Measurements from ENCODE around the gene IZUMO1R. TPM values are rescaled to one million over a fixed set of nuclear protein-coding genes. Genes with fewer than 3 reads are reported as not detected.
"Not testable (repeated sequence)": the region's sequence is repeated elsewhere in the genome, so short reads cannot be mapped to it uniquely, and the experiment has no call there.

The IZUMO1R gene
- total RNA-seq (not detected), polyA plus RNA-seq (not detected)
- long read RNA-seq, donor 1, result 0 reads
- long read RNA-seq, donor 2, result 0 reads

- no peaks in the 10 kb centered on the region for H3K27me3 ChIP-seq (ENCODE audit: control insufficient read depth in 1 of 2, insufficient read depth in 2 of 2, low read length in 1 of 2)
- peak; percentile 36 for ATAC-seq (ENCODE audit: low FRiP score)
- peak within 1 kb of the TSS in 1 of 2 donors; percentile 72 for H3K27ac ChIP-seq (ENCODE audit: low read depth in 1 of 2, low read length in 2 of 2)
These were observed at the start of gene IZUMO1R for GRCh38 chr11:94303966-94304958. IZUMO1R (plus strand) TSS chr11:94304580; CDS start chr11:94305637, 1,057 bp downstream.

GRCh38 chr11:94271885-94272372 is 32.5 kb upstream of the IZUMO1R start:
- ATAC-seq (ENCODE audit: low FRiP score) (no peak), DNase-seq (no peak)
- H3K27me3 ChIP-seq (ENCODE audit: control insufficient read depth in 1 of 2, insufficient read depth in 2 of 2, low read length in 1 of 2), result no peaks in the 10 kb centered on the region
- 64 to 66% methylated on average over 4 of the region's 4 CpGs for whole genome bisulfite sequencing, 2 donors
- no peak overlapping the region for H3K27ac ChIP-seq (ENCODE audit: low read depth in 1 of 2, low read length in 2 of 2)
- no peaks in the 10 kb centered on the region for H3K4me1 ChIP-seq (ENCODE audit: control insufficient read depth in 1 of 2, insufficient read depth in 2 of 2, low read length in 2 of 2)
- no peaks in the 10 kb centered on the region for H3K36me3 ChIP-seq (ENCODE audit: control insufficient read depth in 1 of 2, insufficient read depth in 2 of 2, low read length in 1 of 2)
- H3K4me3 ChIP-seq (ENCODE audit: low read length in 2 of 2), result no peak overlapping the region
- H3K9me3 ChIP-seq (ENCODE audit: control insufficient read depth, low read length), result no peaks in the 10 kb centered on the region
- intact Hi-C loops (cut with DNase I), result loop anchor here in 1 of 2 donors (10.0 kb wide), 1 partner anchor 113 kb away; no protein-coding TSS in a partner anchor

More at GRCh38 chr11:94303966-94304958, at the start of gene IZUMO1R:
- intact Hi-C loops (cut with DNase I), result no loop called here
- no peaks in the 10 kb centered on the region for H3K4me1 ChIP-seq (ENCODE audit: control insufficient read depth in 1 of 2, insufficient read depth in 2 of 2, low read length in 2 of 2)
- no peaks in the 10 kb centered on the region for H3K36me3 ChIP-seq (ENCODE audit: control insufficient read depth in 1 of 2, insufficient read depth in 2 of 2, low read length in 1 of 2)
- no peaks in the 10 kb centered on the region for H3K9me3 ChIP-seq (ENCODE audit: control insufficient read depth, low read length)
- DNase-seq, result no peak
- WGBS, 2 donors, result 8% methylated on average over 13 of the region's 13 CpGs
- no peak within 1 kb of the TSS for H3K4me3 ChIP-seq (ENCODE audit: low read length in 2 of 2)

GRCh38 chr11:94272738-94273313 is 31.6 kb upstream of the IZUMO1R start:
- Histone ChIP-seq H3K27me3 (ENCODE audit: control insufficient read depth in 1 of 2, insufficient read depth in 2 of 2, low read length in 1 of 2) (no peaks in the 10 kb centered on the region), H3K36me3 (ENCODE audit: control insufficient read depth in 1 of 2, insufficient read depth in 2 of 2, low read length in 1 of 2) (no peaks in the 10 kb centered on the region), H3K4me3 (ENCODE audit: low read length in 2 of 2) (no peak overlapping the region), H3K27ac (ENCODE audit: low read depth in 1 of 2, low read length in 2 of 2) (no peak overlapping the region), H3K4me1 (ENCODE audit: control insufficient read depth in 1 of 2, insufficient read depth in 2 of 2, low read length in 2 of 2) (no peaks in the 10 kb centered on the region), H3K9me3 (ENCODE audit: control insufficient read depth, low read length) (no peaks in the 10 kb centered on the region)
- DNase-seq, result no peak
- WGBS, 2 donors, result 59 to 61% methylated on average over 6 of the region's 6 CpGs
- no peak for ATAC-seq (ENCODE audit: low FRiP score)
- intact Hi-C loops (cut with DNase I), result loop anchor here in 1 of 2 donors (10.0 kb wide), 1 partner anchor 112 kb away; no protein-coding TSS in a partner anchor

- Histone ChIP-seq H3K4me3 (ENCODE audit: low read length in 2 of 2) (no peak overlapping the region), H3K27ac (ENCODE audit: low read depth in 1 of 2, low read length in 2 of 2) (no peak overlapping the region), H3K27me3 (ENCODE audit: control insufficient read depth in 1 of 2, insufficient read depth in 2 of 2, low read length in 1 of 2) (no peaks in the 10 kb centered on the region), H3K36me3 (ENCODE audit: control insufficient read depth in 1 of 2, insufficient read depth in 2 of 2, low read length in 1 of 2) (no peaks in the 10 kb centered on the region), H3K4me1 (ENCODE audit: control insufficient read depth in 1 of 2, insufficient read depth in 2 of 2, low read length in 2 of 2) (no peaks in the 10 kb centered on the region), H3K9me3 (ENCODE audit: control insufficient read depth, low read length) (no peaks in the 10 kb centered on the region)
- no peak for DNase-seq
- intact Hi-C loops (cut with DNase I), result loop anchor here in 1 of 2 donors (10.0 kb wide), 1 partner anchor 109 kb away; no protein-coding TSS in a partner anchor
- WGBS, 2 donors, result 91% methylated on average over 3 of the region's 3 CpGs
- ATAC-seq (ENCODE audit: low FRiP score), result no peak
These were observed 28.4 kb upstream of the IZUMO1R start for GRCh38 chr11:94275961-94276360.

- intact Hi-C loops (cut with DNase I), result loop anchor here in 1 of 2 donors (10.0 kb wide), 1 partner anchor 108 kb away; no protein-coding TSS in a partner anchor
- ATAC-seq (ENCODE audit: low FRiP score), result no peak
- H3K4me3 ChIP-seq (ENCODE audit: low read length in 2 of 2), result no peak overlapping the region
- no peak overlapping the region for H3K27ac ChIP-seq (ENCODE audit: low read depth in 1 of 2, low read length in 2 of 2)
- 82 to 93% methylated on average over 5 of the region's 5 CpGs for WGBS, 2 donors
- no peaks in the 10 kb centered on the region for H3K9me3 ChIP-seq (ENCODE audit: control insufficient read depth, low read length)
- H3K27me3 ChIP-seq (ENCODE audit: control insufficient read depth in 1 of 2, insufficient read depth in 2 of 2, low read length in 1 of 2), result no peaks in the 10 kb centered on the region
- H3K36me3 ChIP-seq (ENCODE audit: control insufficient read depth in 1 of 2, insufficient read depth in 2 of 2, low read length in 1 of 2), result no peaks in the 10 kb centered on the region
- no peak for DNase-seq
- H3K4me1 ChIP-seq (ENCODE audit: control insufficient read depth in 1 of 2, insufficient read depth in 2 of 2, low read length in 2 of 2), result no peaks in the 10 kb centered on the region
These were observed 27.4 kb upstream of the IZUMO1R start for GRCh38 chr11:94276943-94277342.

GRCh38 chr11:94278207-94278606 is 26.2 kb upstream of the IZUMO1R start:
- not testable (repeated sequence) for DNase-seq; H3K27ac ChIP-seq (ENCODE audit: low read depth in 1 of 2, low read length in 2 of 2); ATAC-seq (ENCODE audit: low FRiP score); H3K27me3 ChIP-seq (ENCODE audit: control insufficient read depth in 1 of 2, insufficient read depth in 2 of 2, low read length in 1 of 2); H3K4me1 ChIP-seq (ENCODE audit: control insufficient read depth in 1 of 2, insufficient read depth in 2 of 2, low read length in 2 of 2); H3K9me3 ChIP-seq (ENCODE audit: control insufficient read depth, low read length); H3K36me3 ChIP-seq (ENCODE audit: control insufficient read depth in 1 of 2, insufficient read depth in 2 of 2, low read length in 1 of 2); H3K4me3 ChIP-seq (ENCODE audit: low read length in 2 of 2)
- 57 to 63% methylated on average over 4 of the region's 4 CpGs for WGBS, 2 donors
- intact Hi-C loops (cut with DNase I), result loop anchor here in 1 of 2 donors (10.0 kb wide), 1 partner anchor 107 kb away; no protein-coding TSS in a partner anchor

- no peaks in the 10 kb centered on the region for H3K4me1 ChIP-seq (ENCODE audit: control insufficient read depth in 1 of 2, insufficient read depth in 2 of 2, low read length in 2 of 2)
- ATAC-seq (ENCODE audit: low FRiP score) (no peak), DNase-seq (no peak)
- no peaks in the 10 kb centered on the region for H3K9me3 ChIP-seq (ENCODE audit: control insufficient read depth, low read length)
- 86 to 89% methylated on average over 3 of the region's 3 CpGs for WGBS, 2 donors
- no peaks in the 10 kb centered on the region for H3K36me3 ChIP-seq (ENCODE audit: control insufficient read depth in 1 of 2, insufficient read depth in 2 of 2, low read length in 1 of 2)
- H3K27ac ChIP-seq (ENCODE audit: low read depth in 1 of 2, low read length in 2 of 2), result no peak overlapping the region
- no peaks in the 10 kb centered on the region for H3K27me3 ChIP-seq (ENCODE audit: control insufficient read depth in 1 of 2, insufficient read depth in 2 of 2, low read length in 1 of 2)
- intact Hi-C loops (cut with DNase I), result loop anchor here in 1 of 2 donors (10.0 kb wide), 1 partner anchor 105 kb away; no protein-coding TSS in a partner anchor
- no peak overlapping the region for H3K4me3 ChIP-seq (ENCODE audit: low read length in 2 of 2)
These were observed 24.4 kb upstream of the IZUMO1R start for GRCh38 chr11:94279996-94280395.

- ATAC-seq (ENCODE audit: low FRiP score) (no peak), DNase-seq (no peak)
- H3K9me3 ChIP-seq (ENCODE audit: control insufficient read depth, low read length), result no peaks in the 10 kb centered on the region
- intact Hi-C loops (cut with DNase I), result no loop called here
- 85 to 89% methylated on average over 2 of the region's 2 CpGs for WGBS, 2 donors
- no peak overlapping the region for H3K27ac ChIP-seq (ENCODE audit: low read depth in 1 of 2, low read length in 2 of 2)
- no peaks in the 10 kb centered on the region for H3K4me1 ChIP-seq (ENCODE audit: control insufficient read depth in 1 of 2, insufficient read depth in 2 of 2, low read length in 2 of 2)
- H3K27me3 ChIP-seq (ENCODE audit: control insufficient read depth in 1 of 2, insufficient read depth in 2 of 2, low read length in 1 of 2), result no peaks in the 10 kb centered on the region
- no peaks in the 10 kb centered on the region for H3K36me3 ChIP-seq (ENCODE audit: control insufficient read depth in 1 of 2, insufficient read depth in 2 of 2, low read length in 1 of 2)
- H3K4me3 ChIP-seq (ENCODE audit: low read length in 2 of 2), result no peak overlapping the region
These were observed 23.1 kb upstream of the IZUMO1R start for GRCh38 chr11:94281324-94281723.
